K562 (cell line): ENCODE data around the gene SOX6. TPM values are rescaled to one million over a fixed set of nuclear protein-coding genes. Genes with fewer than 3 reads are reported as not detected.
A peak's percentile ranks its signal among the peaks of the same experiment; 100 is the strongest.
"Not testable (repeated sequence)": the region's sequence is repeated elsewhere in the genome, so short reads cannot be mapped to it uniquely, and the experiment has no call there.

Source experiments
- ATAC-seq: fragments of 200-7000 bp; cut with Tn5 transposase; 3 replicates; pipeline ENCODE4 v1.9.1; 2020; ENCODE audit warnings: moderate library complexity
- BruUV-seq: library from RNA; stranded (reverse); fragments of 400-500 nt; replicated peaks from 2 replicates; lab custom pipeline; 2021; lab: Mats Ljungman, UMichigan
- CTCF ChIA-PET: fragments of 300-600 bp; formaldehyde crosslinking; extraction: SDS; loops from one replicate; lab custom pipeline; 2021; ENCODE audit warnings: low intra/inter-chr PET ratio; lab: Yijun Ruan, JAX
- POLR2A ChIA-PET: fragments of 300-600, 350-650 bp; sonication (Branson Sonifier 250); formaldehyde crosslinking; extraction: SDS; loops from one replicate; lab custom pipeline; 2021; ENCODE audit warnings: antibody characterized with exemption, inconsistent platforms; lab: Yijun Ruan, JAX
- DNase-seq, 4 experiments: peaks; one replicate each; pipeline versions ENCODE4 v3.0.0 to v3.0.0-alpha.2; 2011 to 2018; ENCODE audit warnings: low spot score in 3 of 4, mixed read lengths in 3 of 4; ENCODE audit errors: extremely low read depth in 1 of 4
- FAIRE-seq: peaks from 2 replicates; lab custom pipeline; 2011; peaks lifted over from hg19 to GRCh38; lab: Jason Lieb, UNC
- H2AFZ ChIP-seq: 2 replicates; pipeline ENCODE4 v1.6.0; 2011; ENCODE audit warnings: low read depth, low read length, control low read depth, inconsistent platforms
- H3K27ac ChIP-seq: fragments of 200-600 bp; 3 replicates; pipeline ENCODE4 v1.8.0; 2011; ENCODE audit warnings: low read depth, mild to moderate bottlenecking, control low read depth, inconsistent platforms, low read length, moderate library complexity, mixed read lengths; ENCODE audit errors: extremely low read depth
- H3K27me3 ChIP-seq, 2 experiments: fragments of 300-600 bp in 1 of 2; 2 replicates in 1 of 2; 3 replicates in 1 of 2; pipeline versions ENCODE4 v1.6.0 to v1.8.0; 2011; ENCODE audit warnings: inconsistent platforms in 2 of 2, low read length in 2 of 2, mild to moderate bottlenecking in 1 of 2, mixed read lengths in 1 of 2, moderate library complexity in 1 of 2; ENCODE audit not compliant: control insufficient read depth in 2 of 2, insufficient read depth in 2 of 2
- H3K36me3 ChIP-seq: fragments of 300-600 bp; 3 replicates; pipeline ENCODE4 v1.8.0; 2011; ENCODE audit warnings: mild to moderate bottlenecking, low read length, inconsistent platforms; ENCODE audit not compliant: control insufficient read depth, insufficient read depth
- H3K4me1 ChIP-seq, 2 experiments: fragments of 200-600 bp in 1 of 2; replicated peaks in 1 of 2; 2 replicates in 1 of 2; 3 replicates in 1 of 2; pipeline versions ENCODE4 v1.5.1 to v1.8.0; 2011; ENCODE audit warnings: inconsistent platforms in 2 of 2, low read length in 2 of 2, mild to moderate bottlenecking in 1 of 2, mixed read lengths in 1 of 2, moderate library complexity in 1 of 2; ENCODE audit not compliant: control insufficient read depth in 2 of 2, insufficient read depth in 2 of 2
- H3K4me2 ChIP-seq: 2 replicates; pipeline ENCODE4 v1.6.1; 2011; ENCODE audit warnings: low read length, control low read depth, inconsistent platforms, mixed read lengths; ENCODE audit not compliant: insufficient read depth
- H3K4me3 ChIP-seq: fragments of 200-600 bp; sonication (generic), shearing (Covaris generic); 2 replicates; pipeline ENCODE4 v1.5.1; 2016; ENCODE audit warnings: control low read depth, inconsistent platforms
- H3K79me2 ChIP-seq: fragments of 200-600 bp; 3 replicates; pipeline ENCODE4 v1.8.0; 2011; ENCODE audit warnings: low read length, inconsistent platforms; ENCODE audit not compliant: control insufficient read depth, insufficient read depth
- H3K9ac ChIP-seq, 2 experiments: 2 replicates each; pipeline versions ENCODE4 v1.6.0 to v1.6.1; 2011; ENCODE audit warnings: low read depth in 2 of 2, low read length in 2 of 2, control low read depth in 1 of 2, inconsistent platforms in 1 of 2, mild to moderate bottlenecking in 1 of 2, mixed read lengths in 1 of 2; ENCODE audit not compliant: insufficient read depth in 1 of 2
- H3K9me1 ChIP-seq: one replicate; pipeline ENCODE4 v1.6.0; 2011; ENCODE audit warnings: inconsistent platforms, mild to moderate bottlenecking, low read length, moderate library complexity; ENCODE audit not compliant: control insufficient read depth, insufficient read depth
- H3K9me3 ChIP-seq: replicated peaks from 2 replicates; pipeline ENCODE4 v1.5.1; 2011; ENCODE audit warnings: low read depth, low read length, inconsistent platforms; ENCODE audit not compliant: control insufficient read depth, insufficient read depth
- H4K20me1 ChIP-seq: replicated peaks from 2 replicates; pipeline ENCODE4 v1.6.1; 2011; ENCODE audit warnings: low read length, inconsistent platforms, mixed read lengths; ENCODE audit not compliant: control insufficient read depth, insufficient read depth
- ADNP ChIP-seq: fragments of 200-800 bp; sonication (Bioruptor generic); IDR thresholded peaks from 2 replicates; pipeline ENCODE4 v1.6.1; 2016; ENCODE audit warnings: missing genetic modification characterization, missing compliant biosample characterization
- ASH1L ChIP-seq: fragments of 450-650 bp; IDR thresholded peaks from 2 replicates; pipeline ENCODE4 v1.6.1; 2018; ENCODE audit warnings: borderline replicate concordance, mild to moderate bottlenecking, low read depth; ENCODE audit not compliant: partially characterized antibody
- EGR1 ChIP-seq: fragments of 450-650 bp; conservative IDR thresholded peaks from 2 replicates; pipeline ENCODE4 v1.6.1; 2017; ENCODE audit warnings: mild to moderate bottlenecking
- FOXA3 ChIP-seq, 2 experiments: fragments of 450-650 bp in 1 of 2; sonication (generic) in 1 of 2; formaldehyde crosslinking; IDR thresholded peaks in 1 of 2; conservative IDR thresholded peaks in 1 of 2; 2 replicates each; pipeline versions ENCODE4 v1.4.0 to v1.8.0; 2020 to 2022; ENCODE audit warnings: mild to moderate bottlenecking in 2 of 2, missing genetic modification reagents in 1 of 2
- MXI1 ChIP-seq: IDR thresholded peaks from 2 replicates; pipeline ENCODE4 v1.6.1; 2011; ENCODE audit warnings: low read depth, mild to moderate bottlenecking, improper control_type of control experiment, low read length
- SMARCC2 ChIP-seq: fragments of 450-650 bp; IDR thresholded peaks from 2 replicates; pipeline ENCODE4 v1.6.1; 2017; ENCODE audit warnings: antibody characterized with exemption, moderate library complexity, mild to moderate bottlenecking, low read depth
- ZBTB17 ChIP-seq: fragments of 450-650 bp; formaldehyde crosslinking; IDR thresholded peaks from 2 replicates; pipeline ENCODE4 v1.4.0; 2020; ENCODE audit warnings: mild to moderate bottlenecking
- WGBS: fragments of 100-300 bp; shearing (Covaris generic); methylation state at CpG from one replicate; pipeline ENCODE4 v1.1.6; 2016; ENCODE audit warnings: low coverage, mixed read lengths; ENCODE audit not compliant: insufficient coverage; ENCODE audit errors: missing lambda C conversion rate; 5-methylcytosine and 5-hydroxymethylcytosine counted together
- in situ Hi-C: fragments of 300-500 bp; cut with MboI; formaldehyde crosslinking; loops from 4 replicates; pipeline ENCODE4 v1.15.0; 2018; ENCODE audit warnings: inconsistent platforms, mixed read lengths
- intact Hi-C: fragments of 100-400 bp; cut with micrococcal nuclease; formaldehyde crosslinking; loops from 2 replicates; pipeline ENCODE4 v1.14.2; 2022
- polyA plus RNA-seq, 8 experiments: library from polyadenylated mRNA; depleted of rRNA in 4 of 8; stranded (reverse) in 5 of 8; unstranded in 3 of 8; fragments of >200 nt; fragmentation: Nextera tagmentation in 2 of 8; fragmentation: Illumina TruSeq in 1 of 8; extraction: Ambion mirVana in 2 of 8; extraction: Trizol in 1 of 8; gene quantifications; 2 replicates each; pipeline versions ENCODE4 v1.2.1 to v1.2.3, GENCODE V29; 2011 to 2014; ENCODE audit warnings: inconsistent platforms in 1 of 8, missing spikeins in 1 of 8
- total RNA-seq, 7 experiments: library from RNA; depleted of rRNA in 6 of 7; stranded (reverse); fragments of >200 nt in 6 of 7; fragmentation: Illumina TruSeq in 2 of 7; extraction: Trizol in 2 of 7; gene quantifications; 2 replicates each; pipeline versions ENCODE4 v1.2.1 to v1.2.3, GENCODE V29; 2011 to 2021; ENCODE audit warnings: low replicate concordance in 1 of 7
- TF ChIP-seq, protein P1 (sequence below): fragments of 450-650 bp; formaldehyde crosslinking; IDR thresholded peaks from 2 replicates; pipeline ENCODE4 v1.4.0; 2022; ENCODE audit warnings: missing genetic modification characterization

Gene SOX6
- total and polyA plus RNA-seq, 9 of the 15 experiments (the other 6 are each of a cell fraction or from before 2014, with no cell fraction given): 0.89 to 8.7 (median 5.7) TPM

DNA sequence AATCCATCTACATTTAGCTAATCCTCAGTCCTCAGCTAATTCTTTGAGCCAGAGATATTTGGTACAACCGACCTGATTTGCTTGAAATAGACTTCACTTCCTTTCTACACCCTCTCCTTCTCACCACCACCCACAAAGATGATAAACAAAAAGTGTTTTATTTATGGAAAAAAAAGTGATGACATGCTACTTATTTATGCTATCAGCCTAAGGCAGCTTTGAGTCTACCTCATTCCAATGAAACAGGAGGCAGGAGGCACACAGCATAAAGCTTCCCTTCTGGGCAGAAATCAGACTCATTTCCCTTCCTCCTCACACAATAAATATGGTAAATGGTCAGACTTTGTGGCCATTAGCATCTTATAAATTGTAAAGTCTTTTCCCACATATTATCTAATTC, 325.7 kb downstream of the SOX6 start (continued):
- TF ChIP-seq, protein P1, sequence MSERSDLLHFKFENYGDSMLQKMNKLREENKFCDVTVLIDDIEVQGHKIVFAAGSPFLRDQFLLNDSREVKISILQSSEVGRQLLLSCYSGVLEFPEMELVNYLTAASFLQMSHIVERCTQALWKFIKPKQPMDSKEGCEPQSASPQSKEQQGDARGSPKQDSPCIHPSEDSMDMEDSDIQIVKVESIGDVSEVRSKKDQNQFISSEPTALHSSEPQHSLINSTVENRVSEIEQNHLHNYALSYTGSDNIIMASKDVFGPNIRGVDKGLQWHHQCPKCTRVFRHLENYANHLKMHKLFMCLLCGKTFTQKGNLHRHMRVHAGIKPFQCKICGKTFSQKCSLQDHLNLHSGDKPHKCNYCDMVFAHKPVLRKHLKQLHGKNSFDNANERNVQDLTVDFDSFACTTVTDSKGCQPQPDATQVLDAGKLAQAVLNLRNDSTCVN (CRISPR knock-in tag): no peak
- no peak for TF ChIP-seq ASH1L
- TF ChIP-seq MXI1: no peak
- no peak for TF ChIP-seq ADNP (tag)
- TF ChIP-seq SMARCC2: no peak
- no peak for TF ChIP-seq ZBTB17 (CRISPR knock-in tag)
- 0 out of 2 replicates have a peak, but pooled peaks have one; percentile 4 for TF ChIP-seq EGR1
- no peak for TF ChIP-seq FOXA3 (CRISPR knock-in tag; conservative IDR thresholded peaks at IDR 0.05 in 1 of 2, IDR thresholded peaks at IDR 0.05 in 1 of 2)

DNA sequence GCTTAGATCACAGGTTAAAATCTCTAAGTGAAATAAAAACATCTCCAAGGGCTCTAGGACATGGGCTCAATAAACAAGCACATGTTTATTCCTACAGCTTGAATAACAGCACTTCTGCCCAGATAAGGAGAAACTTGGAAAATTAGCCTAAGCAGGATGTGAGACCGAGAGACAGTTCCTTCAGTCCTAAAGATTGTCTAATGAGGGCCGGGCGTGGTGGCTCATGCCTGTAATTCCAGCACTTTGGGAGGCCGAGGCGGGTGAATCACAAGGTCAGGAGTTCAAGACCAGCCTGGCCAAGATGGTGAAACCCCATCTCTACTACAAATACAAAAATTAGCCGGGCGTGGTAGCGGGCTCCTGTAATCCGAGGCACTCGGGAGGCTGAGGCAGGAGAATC, 327.2 kb downstream of the SOX6 start:
- DNase-seq, H3K4me3 ChIP-seq, H3K4me1 ChIP-seq, POLR2A ChIA-PET, H3K27ac ChIP-seq, H3K27me3 ChIP-seq, BruUV-seq, FAIRE-seq, H4K20me1 ChIP-seq, H2AFZ ChIP-seq, H3K9ac ChIP-seq, H3K4me2 ChIP-seq, H3K9me3 ChIP-seq, CTCF ChIA-PET, H3K36me3 ChIP-seq, in situ Hi-C loops, H3K9me1 ChIP-seq, ATAC-seq, intact Hi-C loops, H3K79me2 ChIP-seq: not testable (repeated sequence)
- WGBS: 83% methylated on average over 10 of the region's 10 CpGs
